WTC11 (cell line): Measurements from ENCODE around the gene CIRBP. TPM values are rescaled to one million over a fixed set of nuclear protein-coding genes. Genes with fewer than 3 reads are reported as not detected.

Source experiments
- ATAC-seq: fragments of 200-7000 bp; cut with Tn5 transposase; 2 replicates; pipeline ENCODE4 v1.10.0; 2021; ENCODE audit warnings: mild to moderate bottlenecking, moderate library complexity
- CTCF ChIA-PET: fragments of 300-600 bp; sonication (Branson Sonifier 250); formaldehyde crosslinking; loops from one replicate; lab custom pipeline; 2021; ENCODE audit warnings: antibody characterized with exemption; lab: Charles Lee
- POLR2A ChIA-PET: fragments of 350-600 bp; sonication (Branson Sonifier 250); formaldehyde crosslinking; loops from one replicate; lab custom pipeline; 2021; ENCODE audit warnings: antibody characterized with exemption; lab: Charles Lee
- DNase-seq: peaks from one replicate; pipeline ENCODE4 v3.0.0; 2021; ENCODE audit warnings: low spot score
- H3K27ac Mint-ChIP-seq: 2 replicates; pipeline ENCODE4 v1.8.0; 2021; ENCODE audit warnings: mixed read lengths
- H3K27me3 Mint-ChIP-seq: 2 replicates; pipeline ENCODE4 v1.8.0; 2021; ENCODE audit warnings: low read depth, mild to moderate bottlenecking, moderate library complexity, mixed read lengths
- H3K36me3 Mint-ChIP-seq: 2 replicates; pipeline ENCODE4 v1.8.0; 2021; ENCODE audit warnings: mixed read lengths
- H3K4me1 Mint-ChIP-seq: 2 replicates; pipeline ENCODE4 v1.8.0; 2022; ENCODE audit warnings: mixed read lengths
- H3K4me3 Mint-ChIP-seq: 2 replicates; pipeline ENCODE4 v1.8.0; 2021; ENCODE audit warnings: mild to moderate bottlenecking, moderate library complexity, mixed read lengths
- H3K9me3 Mint-ChIP-seq: 2 replicates; pipeline ENCODE4 v1.8.0; 2021; ENCODE audit warnings: mixed read lengths
- CREB1 ChIP-seq: sonication (generic); formaldehyde crosslinking; IDR thresholded peaks from 2 replicates; pipeline ENCODE4 v1.8.0; 2023; ENCODE audit warnings: mild to moderate bottlenecking, missing genetic modification reagents
- FOXP1 ChIP-seq: sonication (generic); formaldehyde crosslinking; IDR thresholded peaks from 2 replicates; pipeline ENCODE4 v1.8.0; 2022; ENCODE audit warnings: missing genetic modification reagents, mild to moderate bottlenecking, moderate library complexity, borderline replicate concordance
- NFATC4 ChIP-seq: fragments of 250-450 bp; sonication (Bioruptor Pico); IDR thresholded peaks from 2 replicates; pipeline ENCODE4 v1.9.0; 2021; ENCODE audit warnings: mild to moderate bottlenecking
- NFYB ChIP-seq: sonication (generic); formaldehyde crosslinking; conservative IDR thresholded peaks from 2 replicates; pipeline ENCODE4 v1.8.0; 2022; ENCODE audit warnings: low read depth, missing genetic modification reagents
- SMAD4 ChIP-seq: sonication (generic); formaldehyde crosslinking; IDR thresholded peaks from 2 replicates; pipeline ENCODE4 v1.8.0; 2022; ENCODE audit warnings: mild to moderate bottlenecking, missing genetic modification reagents
- TCF7 ChIP-seq: sonication (generic); formaldehyde crosslinking; IDR thresholded peaks from 2 replicates; pipeline ENCODE4 v1.8.0; 2022; ENCODE audit warnings: mild to moderate bottlenecking, low read depth, missing genetic modification reagents, moderate library complexity
- USF2 ChIP-seq: sonication (generic); formaldehyde crosslinking; IDR thresholded peaks from 2 replicates; pipeline ENCODE4 v1.8.1; 2023; ENCODE audit warnings: mild to moderate bottlenecking, missing genetic modification reagents, moderate library complexity
- ZBTB43 ChIP-seq: sonication (generic); formaldehyde crosslinking; IDR thresholded peaks from 2 replicates; pipeline ENCODE4 v1.8.1; 2023; ENCODE audit warnings: mild to moderate bottlenecking, missing genetic modification reagents
- ZNF317 ChIP-seq: sonication (generic); formaldehyde crosslinking; IDR thresholded peaks from 2 replicates; pipeline ENCODE4 v1.8.1; 2023; ENCODE audit warnings: low read depth, mild to moderate bottlenecking, moderate library complexity, missing genetic modification reagents, borderline replicate concordance
- ZNF423 ChIP-seq: fragments of 250-450 bp; sonication (Bioruptor Pico); IDR thresholded peaks from 2 replicates; pipeline ENCODE4 v2.1.2; 2022; ENCODE audit warnings: mild to moderate bottlenecking, moderate library complexity
- ZNF671 ChIP-seq: fragments of 250-450 bp; sonication (Bioruptor Pico); IDR thresholded peaks from 2 replicates; pipeline ENCODE4 v1.8.0; 2021; ENCODE audit warnings: mild to moderate bottlenecking
- total RNA-seq: library from RNA; stranded (reverse); gene quantifications from 3 replicates; pipeline ENCODE4 v1.2.3, GENCODE V29; 2021
- TF ChIP-seq, protein P1 (sequence below): sonication (generic); formaldehyde crosslinking; conservative IDR thresholded peaks from 2 replicates; pipeline ENCODE4 v1.8.1; 2022; ENCODE audit warnings: mild to moderate bottlenecking, missing genetic modification reagents
- TF ChIP-seq, protein P2 (sequence below): sonication (generic); formaldehyde crosslinking; IDR thresholded peaks from 2 replicates; pipeline ENCODE4 v1.8.1; 2023; ENCODE audit warnings: mild to moderate bottlenecking, moderate library complexity, missing genetic modification reagents
- TF ChIP-seq, protein P3 (sequence below): sonication (generic); formaldehyde crosslinking; IDR thresholded peaks from 2 replicates; pipeline ENCODE4 v1.8.0; 2023; ENCODE audit warnings: mild to moderate bottlenecking, missing genetic modification reagents

Gene CIRBP
- total RNA-seq, 1 experiment from 2014 or later = 298 TPM

DNA sequence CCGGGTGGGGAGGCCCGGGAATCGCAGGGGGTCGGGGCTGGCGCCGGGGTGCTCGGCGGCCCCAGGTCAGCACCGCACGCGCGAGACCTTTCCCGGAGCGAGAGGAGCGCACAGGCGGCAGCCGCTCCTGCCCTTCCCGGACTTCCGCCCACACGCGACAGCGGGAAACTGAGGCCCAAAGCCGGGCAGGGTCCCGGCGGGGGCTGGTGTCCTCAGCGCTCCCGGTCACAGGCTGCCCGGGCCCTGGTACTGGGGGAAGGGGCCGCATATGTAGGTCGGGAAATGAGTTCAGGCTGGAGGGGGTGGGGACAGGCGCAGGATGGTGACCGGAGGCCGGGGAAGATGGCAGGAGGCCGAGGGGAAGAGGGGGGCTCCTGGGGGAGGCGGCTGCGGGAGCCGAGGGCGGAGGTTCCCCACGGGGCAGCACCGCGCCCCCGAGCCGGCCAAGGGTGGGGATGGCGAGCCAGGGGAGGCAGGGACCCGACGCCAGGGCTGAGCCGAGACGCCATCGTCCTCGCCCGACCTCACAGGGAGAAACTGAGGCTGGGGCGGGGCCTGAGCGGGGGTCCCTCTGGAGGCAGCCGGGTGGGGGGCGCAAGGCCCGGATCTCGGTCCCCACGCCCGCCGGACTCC, 32.0 kb upstream of the CIRBP start (continued):
- TF ChIP-seq ZBTB43 (CRISPR knock-in tag) (no peak), SMAD4 (CRISPR knock-in tag) (no peak), NFATC4 (CRISPR knock-in tag) (no peak), TCF7 (CRISPR knock-in tag) (peak; percentile 28; the same call in 1 of the 2 replicates), ZNF423 (CRISPR knock-in tag) (no peak), ZNF317 (no peak), NFYB (CRISPR knock-in tag) (no peak), CREB1 (no peak), ZNF671 (no peak), FOXP1 (CRISPR knock-in tag) (no peak)
- TF ChIP-seq, protein P1, sequence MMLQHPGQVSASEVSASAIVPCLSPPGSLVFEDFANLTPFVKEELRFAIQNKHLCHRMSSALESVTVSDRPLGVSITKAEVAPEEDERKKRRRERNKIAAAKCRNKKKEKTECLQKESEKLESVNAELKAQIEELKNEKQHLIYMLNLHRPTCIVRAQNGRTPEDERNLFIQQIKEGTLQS (CRISPR knock-in tag) = no peak
- TF ChIP-seq, protein P2, sequence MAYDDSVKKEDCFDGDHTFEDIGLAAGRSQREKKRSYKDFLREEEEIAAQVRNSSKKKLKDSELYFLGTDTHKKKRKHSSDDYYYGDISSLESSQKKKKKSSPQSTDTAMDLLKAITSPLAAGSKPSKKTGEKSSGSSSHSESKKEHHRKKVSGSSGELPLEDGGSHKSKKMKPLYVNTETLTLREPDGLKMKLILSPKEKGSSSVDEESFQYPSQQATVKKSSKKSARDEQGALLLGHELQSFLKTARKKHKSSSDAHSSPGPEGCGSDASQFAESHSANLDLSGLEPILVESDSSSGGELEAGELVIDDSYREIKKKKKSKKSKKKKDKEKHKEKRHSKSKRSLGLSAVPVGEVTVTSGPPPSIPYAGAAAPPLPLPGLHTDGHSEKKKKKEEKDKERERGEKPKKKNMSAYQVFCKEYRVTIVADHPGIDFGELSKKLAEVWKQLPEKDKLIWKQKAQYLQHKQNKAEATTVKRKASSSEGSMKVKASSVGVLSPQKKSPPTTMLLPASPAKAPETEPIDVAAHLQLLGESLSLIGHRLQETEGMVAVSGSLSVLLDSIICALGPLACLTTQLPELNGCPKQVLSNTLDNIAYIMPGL (CRISPR knock-in tag) = 0 out of 2 replicates have a peak, but pooled peaks have one; percentile 59
- TF ChIP-seq, protein P3, sequence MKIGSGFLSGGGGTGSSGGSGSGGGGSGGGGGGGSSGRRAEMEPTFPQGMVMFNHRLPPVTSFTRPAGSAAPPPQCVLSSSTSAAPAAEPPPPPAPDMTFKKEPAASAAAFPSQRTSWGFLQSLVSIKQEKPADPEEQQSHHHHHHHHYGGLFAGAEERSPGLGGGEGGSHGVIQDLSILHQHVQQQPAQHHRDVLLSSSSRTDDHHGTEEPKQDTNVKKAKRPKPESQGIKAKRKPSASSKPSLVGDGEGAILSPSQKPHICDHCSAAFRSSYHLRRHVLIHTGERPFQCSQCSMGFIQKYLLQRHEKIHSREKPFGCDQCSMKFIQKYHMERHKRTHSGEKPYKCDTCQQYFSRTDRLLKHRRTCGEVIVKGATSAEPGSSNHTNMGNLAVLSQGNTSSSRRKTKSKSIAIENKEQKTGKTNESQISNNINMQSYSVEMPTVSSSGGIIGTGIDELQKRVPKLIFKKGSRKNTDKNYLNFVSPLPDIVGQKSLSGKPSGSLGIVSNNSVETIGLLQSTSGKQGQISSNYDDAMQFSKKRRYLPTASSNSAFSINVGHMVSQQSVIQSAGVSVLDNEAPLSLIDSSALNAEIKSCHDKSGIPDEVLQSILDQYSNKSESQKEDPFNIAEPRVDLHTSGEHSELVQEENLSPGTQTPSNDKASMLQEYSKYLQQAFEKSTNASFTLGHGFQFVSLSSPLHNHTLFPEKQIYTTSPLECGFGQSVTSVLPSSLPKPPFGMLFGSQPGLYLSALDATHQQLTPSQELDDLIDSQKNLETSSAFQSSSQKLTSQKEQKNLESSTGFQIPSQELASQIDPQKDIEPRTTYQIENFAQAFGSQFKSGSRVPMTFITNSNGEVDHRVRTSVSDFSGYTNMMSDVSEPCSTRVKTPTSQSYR (CRISPR knock-in tag) = peak; percentile 27; the same call in 1 of the 2 replicates

- H3K27ac Mint-ChIP-seq = peak within 1 kb of the TSS; percentile 87
- H3K4me3 Mint-ChIP-seq = peak within 1 kb of the TSS; percentile 76
- ATAC-seq (peak; percentile 6), DNase-seq (peak; percentile 54)
- peaks cover 17% of the 10 kb centered on the region for H3K4me1 Mint-ChIP-seq
- H3K36me3 Mint-ChIP-seq = no peaks in the 10 kb centered on the region
- ChIA-PET CTCF (interaction anchor here (0.6 to 9.7 kb wide), 8 partner anchors 15 to 173 kb away, joined by 3 to 648 read pairs (median 5); partner anchors contain the start of gene CIRBP), POLR2A (interaction anchor here (0.9 to 1.7 kb wide), 3 partner anchors 29 to 125 kb away, joined by 3 to 6 read pairs (median 4); partner anchors contain the start of gene CIRBP)
- no peaks in the 10 kb centered on the region for H3K9me3 Mint-ChIP-seq
- TF ChIP-seq USF2 (CRISPR knock-in tag) (peak; percentile 78), SMAD4 (CRISPR knock-in tag) (no peak)
- H3K27me3 Mint-ChIP-seq = peaks cover 4% of the 10 kb centered on the region; the same call in 1 of the 2 replicates
These were observed 31.3 kb upstream of the CIRBP start, which contains the start of gene CBARP for GRCh38 chr19:1237754-1238368. Gene CBARP, minus strand, starts transcription at chr19:1238005. Its CDS starts 1,905 bp downstream, at chr19:1236100.
